ENCODE data around the gene PPP1R3C.

Gene PPP1R3C

DNA sequence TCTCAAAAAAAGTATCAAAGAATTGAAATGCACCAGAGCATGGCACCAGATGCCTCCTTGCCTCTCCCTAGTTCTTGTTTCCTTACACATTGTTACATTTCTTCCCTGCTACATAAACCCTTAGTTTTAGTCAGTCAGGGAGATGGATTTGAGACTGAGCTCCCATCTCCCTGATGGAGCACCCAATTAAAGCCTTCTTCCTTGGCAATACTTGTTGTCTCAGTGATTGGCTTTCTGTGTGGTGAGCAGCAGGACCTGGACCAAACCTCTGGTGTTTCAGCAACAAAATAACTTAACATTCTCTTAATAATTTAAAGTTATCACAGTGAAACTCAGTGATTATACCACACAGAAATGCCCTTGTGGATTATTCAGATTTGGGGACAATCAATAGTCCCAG, 26.9 kb downstream of the PPP1R3C start:
- H3K27ac ChIP-seq (ENCODE audit: poor library complexity, severe bottlenecking): peak overlapping the region; percentile 92
- DNase-seq (ENCODE audit: low spot score) (no peak), ATAC-seq (ENCODE audit: low read depth) (no peak)
- H3K36me3 ChIP-seq (ENCODE audit: low read depth): no peaks in the 10 kb centered on the region
- H3K9me3 ChIP-seq (ENCODE audit: severe bottlenecking): peaks cover 6% of the 10 kb centered on the region
- H3K4me1 ChIP-seq (ENCODE audit: insufficient read depth, poor library complexity, severe bottlenecking): peaks cover 40% of the 10 kb centered on the region
- TF ChIP-seq, protein P1, sequence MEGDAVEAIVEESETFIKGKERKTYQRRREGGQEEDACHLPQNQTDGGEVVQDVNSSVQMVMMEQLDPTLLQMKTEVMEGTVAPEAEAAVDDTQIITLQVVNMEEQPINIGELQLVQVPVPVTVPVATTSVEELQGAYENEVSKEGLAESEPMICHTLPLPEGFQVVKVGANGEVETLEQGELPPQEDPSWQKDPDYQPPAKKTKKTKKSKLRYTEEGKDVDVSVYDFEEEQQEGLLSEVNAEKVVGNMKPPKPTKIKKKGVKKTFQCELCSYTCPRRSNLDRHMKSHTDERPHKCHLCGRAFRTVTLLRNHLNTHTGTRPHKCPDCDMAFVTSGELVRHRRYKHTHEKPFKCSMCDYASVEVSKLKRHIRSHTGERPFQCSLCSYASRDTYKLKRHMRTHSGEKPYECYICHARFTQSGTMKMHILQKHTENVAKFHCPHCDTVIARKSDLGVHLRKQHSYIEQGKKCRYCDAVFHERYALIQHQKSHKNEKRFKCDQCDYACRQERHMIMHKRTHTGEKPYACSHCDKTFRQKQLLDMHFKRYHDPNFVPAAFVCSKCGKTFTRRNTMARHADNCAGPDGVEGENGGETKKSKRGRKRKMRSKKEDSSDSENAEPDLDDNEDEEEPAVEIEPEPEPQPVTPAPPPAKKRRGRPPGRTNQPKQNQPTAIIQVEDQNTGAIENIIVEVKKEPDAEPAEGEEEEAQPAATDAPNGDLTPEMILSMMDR (IDR thresholded peaks at IDR 0.05; ENCODE audit: poor library complexity, severe bottlenecking): no peak
- no peak overlapping the region for H3K4me3 ChIP-seq (ENCODE audit: severe bottlenecking)
- H3K27me3 ChIP-seq (ENCODE audit: insufficient read depth, poor library complexity, severe bottlenecking): no peaks in the 10 kb centered on the region

DNA sequence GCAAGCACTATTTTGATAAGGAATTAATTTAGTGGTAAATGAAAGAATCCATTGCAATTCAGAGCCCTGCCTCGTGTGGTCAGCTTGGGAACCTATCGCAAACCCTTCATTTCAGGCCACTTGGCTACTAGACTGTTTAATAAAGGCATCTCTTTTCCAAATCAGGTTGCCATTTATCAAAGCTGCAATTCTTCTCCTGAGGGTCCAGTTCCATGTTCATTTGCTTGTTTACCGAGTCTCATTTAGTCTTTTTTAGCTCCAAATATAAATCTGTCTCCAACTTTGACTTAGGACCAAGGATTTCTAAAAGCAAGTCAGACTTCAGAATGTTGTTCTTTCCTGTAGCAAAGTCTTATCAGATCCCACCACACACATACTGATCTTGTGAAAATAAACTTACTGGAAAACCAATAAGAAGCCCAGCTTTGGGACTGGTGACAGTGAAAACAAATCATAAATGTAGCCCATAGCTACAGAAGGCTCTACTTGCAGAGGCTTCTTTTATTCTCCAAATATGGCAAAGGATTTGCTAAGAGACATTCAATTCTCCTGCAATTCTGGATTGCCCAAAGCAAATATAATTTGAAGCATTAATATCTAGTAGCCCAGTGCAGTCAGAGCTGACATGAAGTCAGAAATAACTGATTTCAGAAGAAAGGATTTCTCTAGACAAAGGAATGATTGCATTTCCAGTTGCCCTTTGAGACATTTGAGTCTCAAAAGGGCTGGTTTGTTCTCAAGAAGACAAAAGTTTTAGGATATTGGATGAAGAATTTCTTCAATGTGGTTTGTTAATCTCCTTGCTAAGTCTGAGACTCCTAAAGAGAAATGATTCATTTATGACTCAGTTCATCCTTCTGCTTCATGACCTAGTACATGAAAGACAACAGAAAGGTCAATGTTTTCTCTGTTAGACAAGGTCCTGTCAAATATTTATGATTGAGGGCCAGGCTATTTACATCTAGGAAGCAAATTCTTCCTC, 28.0 kb downstream of the PPP1R3C start:
- peak overlapping the region; percentile 92 for H3K27ac ChIP-seq (ENCODE audit: poor library complexity, severe bottlenecking)
- no peaks in the 10 kb centered on the region for H3K36me3 ChIP-seq (ENCODE audit: low read depth)
- peak; percentile 82 for ATAC-seq (ENCODE audit: low read depth)
- no peak for DNase-seq (ENCODE audit: low spot score)
- H3K4me3 ChIP-seq (ENCODE audit: severe bottlenecking): no peak overlapping the region
- peaks cover 6% of the 10 kb centered on the region for H3K9me3 ChIP-seq (ENCODE audit: severe bottlenecking)
- TF ChIP-seq, protein P1 (IDR thresholded peaks at IDR 0.05; ENCODE audit: poor library complexity, severe bottlenecking): no peak
- H3K4me1 ChIP-seq (ENCODE audit: insufficient read depth, poor library complexity, severe bottlenecking): peaks cover 40% of the 10 kb centered on the region
- H3K27me3 ChIP-seq (ENCODE audit: insufficient read depth, poor library complexity, severe bottlenecking): no peaks in the 10 kb centered on the region

DNA sequence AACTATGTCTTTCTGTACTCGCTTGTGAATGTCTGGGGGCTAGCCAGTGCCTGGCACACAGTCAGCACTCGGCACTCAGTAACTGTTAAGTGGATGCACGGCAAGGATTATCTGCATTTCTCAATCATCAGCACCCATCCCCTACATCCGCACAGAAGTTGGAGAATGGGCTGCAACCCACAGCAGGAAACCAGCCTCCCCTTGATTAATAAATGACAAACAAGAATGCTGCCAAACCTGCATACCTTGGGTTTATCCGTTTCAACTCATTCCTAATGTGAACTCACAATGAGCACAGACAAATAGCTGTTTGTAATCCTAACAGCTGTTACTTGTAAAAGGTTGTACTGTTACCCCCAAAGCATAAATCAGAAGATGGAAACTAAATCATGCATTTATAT, 28.9 kb downstream of the PPP1R3C start:
- no peak for DNase-seq (ENCODE audit: low spot score)
- Histone ChIP-seq H3K9me3 (ENCODE audit: severe bottlenecking) (peaks cover 6% of the 10 kb centered on the region), H3K27ac (ENCODE audit: poor library complexity, severe bottlenecking) (peak overlapping the region; percentile 92), H3K36me3 (ENCODE audit: low read depth) (no peaks in the 10 kb centered on the region), H3K4me3 (ENCODE audit: severe bottlenecking) (no peak overlapping the region), H3K4me1 (ENCODE audit: insufficient read depth, poor library complexity, severe bottlenecking) (peaks cover 42% of the 10 kb centered on the region), H3K27me3 (ENCODE audit: insufficient read depth, poor library complexity, severe bottlenecking) (no peaks in the 10 kb centered on the region)
- ATAC-seq (ENCODE audit: low read depth): peak; percentile 63
- TF ChIP-seq, protein P1 (IDR thresholded peaks at IDR 0.05; ENCODE audit: poor library complexity, severe bottlenecking): no peak

DNA sequence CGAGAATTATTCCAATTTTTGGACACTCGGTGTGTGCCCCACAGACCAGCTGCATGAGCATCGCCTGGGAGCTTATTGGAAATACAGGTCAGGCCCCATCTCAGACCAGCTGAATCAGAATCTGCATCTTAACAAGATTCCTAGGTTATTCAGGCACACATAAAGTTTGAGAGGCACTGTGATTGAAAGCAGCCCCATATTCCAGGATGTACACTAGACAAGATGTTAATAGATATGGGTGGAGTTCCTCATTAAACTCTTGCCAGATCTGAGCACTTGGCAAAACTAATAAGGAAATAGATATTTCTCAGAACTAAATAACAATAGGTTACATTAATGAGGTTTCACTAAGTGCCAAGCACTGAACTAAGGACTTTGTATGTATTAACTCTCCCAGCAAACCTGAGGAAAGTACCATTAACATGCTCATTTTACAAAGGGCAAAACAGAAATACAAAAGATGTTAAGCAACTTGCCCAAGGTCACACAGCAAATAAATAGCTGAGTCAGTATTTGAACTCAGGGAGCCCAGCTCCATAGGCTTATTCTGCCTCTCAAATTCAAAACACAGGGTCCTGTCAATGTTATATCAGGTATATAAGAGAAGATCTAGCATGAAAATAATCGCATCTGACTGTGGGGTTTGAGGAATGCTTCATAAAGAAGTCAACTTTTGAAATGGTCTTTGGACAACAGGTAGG, 29.9 kb downstream of the PPP1R3C start:
- H3K27ac ChIP-seq (ENCODE audit: poor library complexity, severe bottlenecking): peak overlapping the region; percentile 92
- H3K36me3 ChIP-seq (ENCODE audit: low read depth): no peaks in the 10 kb centered on the region

More for the DNA sequence above, 29.9 kb downstream of the PPP1R3C start:
- H3K9me3 ChIP-seq (ENCODE audit: severe bottlenecking): peaks cover 6% of the 10 kb centered on the region
- DNase-seq (ENCODE audit: low spot score) (no peak), ATAC-seq (ENCODE audit: low read depth) (no peak)
- TF ChIP-seq, protein P1 (IDR thresholded peaks at IDR 0.05; ENCODE audit: poor library complexity, severe bottlenecking): no peak
- H3K4me3 ChIP-seq (ENCODE audit: severe bottlenecking): no peak overlapping the region
- peaks cover 45% of the 10 kb centered on the region for H3K4me1 ChIP-seq (ENCODE audit: insufficient read depth, poor library complexity, severe bottlenecking)
- no peaks in the 10 kb centered on the region for H3K27me3 ChIP-seq (ENCODE audit: insufficient read depth, poor library complexity, severe bottlenecking)

Data from RWPE2 (cell line).